Panc1 (cell line): ENCODE results near the gene LNX1. TPM values are rescaled to one million over a fixed set of nuclear protein-coding genes. Genes with fewer than 3 reads are reported as not detected.

Experiments used
- ATAC-seq: fragments of 200-7000 bp; cut with Tn5 transposase; 2 replicates; pipeline ENCODE4 v1.9.1; 2020; ENCODE audit warnings: mild to moderate bottlenecking, moderate library complexity
- BruUV-seq: library from RNA; stranded (reverse); fragments of 400-500 nt; replicated peaks from 2 replicates; lab custom pipeline; 2021; lab: Mats Ljungman, UMichigan
- CTCF ChIA-PET: fragments of 300-600 bp; sonication (Branson Sonifier 250); formaldehyde crosslinking; loops from one replicate; lab custom pipeline; 2022; ENCODE audit warnings: antibody characterized with exemption; lab: Charles Lee
- POLR2A ChIA-PET: fragments of 300-600 bp; sonication (Branson Sonifier 250); formaldehyde crosslinking; loops from one replicate; lab custom pipeline; 2022; ENCODE audit warnings: antibody characterized with exemption; lab: Charles Lee
- DNase-seq: peaks from one replicate; pipeline ENCODE4 v3.0.0-alpha.2; 2010; ENCODE audit warnings: low read depth, low spot score
- H3K27ac ChIP-seq: 2 replicates; pipeline ENCODE4 v1.5.1; 2011; ENCODE audit warnings: mild to moderate bottlenecking, low read length, inconsistent platforms
- H3K27me3 ChIP-seq: fragments of 200-500 bp; sonication (Bioruptor generic); 2 replicates; pipeline ENCODE4 v1.6.0; 2014; ENCODE audit warnings: low read length, inconsistent platforms; ENCODE audit not compliant: control insufficient read depth, insufficient read depth
- H3K36me3 ChIP-seq: fragments of 200-500 bp; sonication (Bioruptor generic); 2 replicates; pipeline ENCODE4 v1.5.1; 2014; ENCODE audit warnings: inconsistent platforms, mild to moderate bottlenecking, low read length, moderate library complexity; ENCODE audit not compliant: control insufficient read depth, insufficient read depth
- H3K4me1 ChIP-seq: 2 replicates; pipeline ENCODE4 v1.5.1; 2011; ENCODE audit warnings: inconsistent platforms, mild to moderate bottlenecking, low read length, moderate library complexity; ENCODE audit not compliant: control insufficient read depth, insufficient read depth
- H3K4me3 ChIP-seq, 2 experiments: 2 replicates each; pipeline ENCODE4 v1.5.1; 2011 to 2012; ENCODE audit warnings: low read depth in 2 of 2, low read length in 2 of 2, mild to moderate bottlenecking in 2 of 2, inconsistent platforms in 1 of 2, moderate library complexity in 1 of 2
- H3K9me3 ChIP-seq: fragments of 200-500 bp; sonication (Bioruptor generic); 2 replicates; pipeline ENCODE4 v1.5.1; 2014; ENCODE audit warnings: low read depth, mild to moderate bottlenecking, inconsistent platforms, low read length, moderate library complexity; ENCODE audit not compliant: control insufficient read depth, insufficient read depth
- POLR2AphosphoS5 ChIP-seq: IDR thresholded peaks from 2 replicates; pipeline ENCODE4 v1.6.1; 2012; ENCODE audit warnings: mild to moderate bottlenecking, low read depth, low read length, moderate library complexity
- SIN3A ChIP-seq: IDR thresholded peaks from 2 replicates; pipeline ENCODE4 v1.6.1; 2012; ENCODE audit warnings: low read depth, mild to moderate bottlenecking, low read length, moderate library complexity, borderline replicate concordance; ENCODE audit not compliant: insufficient read depth
- TCF7L2 ChIP-seq: IDR thresholded peaks from 2 replicates; pipeline ENCODE4 v1.6.1; 2011; ENCODE audit warnings: mild to moderate bottlenecking, low read depth, low read length, inconsistent platforms
- in situ Hi-C: cut with HindIII; loops from 2 replicates; pipeline ENCODE4 v1.10.0; 2016; ENCODE audit warnings: low sequenced_read_pairs, low pct_unique_long_range_greater_than_20kb
- intact Hi-C: fragments of 100-400 bp; cut with micrococcal nuclease; formaldehyde crosslinking; loops from one replicate; pipeline ENCODE4 v1.10.0; 2022; ENCODE audit not compliant: unreplicated experiment
- total RNA-seq: library from RNA; stranded (reverse); gene quantifications from one replicate; pipeline ENCODE4 v1.2.1, GENCODE V29; 2021; ENCODE audit not compliant: unreplicated experiment
- TF ChIP-seq, protein P1 (sequence below), 2 experiments: IDR thresholded peaks; 2 replicates each; pipeline ENCODE4 v1.6.1; 2011 to 2012; ENCODE audit warnings: low read depth in 2 of 2, control low read depth in 1 of 2, low read length in 1 of 2, mild to moderate bottlenecking in 1 of 2, moderate library complexity in 1 of 2; ENCODE audit not compliant: insufficient read depth in 1 of 2
- TF ChIP-seq, protein P2 (sequence below): fragments of 450-650 bp; IDR thresholded peaks from 2 replicates; pipeline ENCODE4 v1.5.1; 2017; ENCODE audit warnings: mild to moderate bottlenecking

LNX1 gene
- total RNA-seq, 1 experiment from 2014 or later: 0.18 TPM

- POLR2A ChIA-PET: no interaction called here
- DNase-seq (no peak), ATAC-seq (no peak)
- Histone ChIP-seq H3K9me3 (no peaks in the 10 kb centered on the region), H3K36me3 (no peaks in the 10 kb centered on the region), H3K27me3 (no peaks in the 10 kb centered on the region), H3K4me3 (no peak overlapping the region), H3K27ac (no peak overlapping the region), H3K4me1 (no peaks in the 10 kb centered on the region)
- intact Hi-C loops (no loop called here), in situ Hi-C loops (no loop called here)
- CTCF ChIA-PET: no interaction called here
- TF ChIP-seq TCF7L2 (no peak), POLR2AphosphoS5 (no peak), SIN3A (no peak)
- TF ChIP-seq, protein P1, sequence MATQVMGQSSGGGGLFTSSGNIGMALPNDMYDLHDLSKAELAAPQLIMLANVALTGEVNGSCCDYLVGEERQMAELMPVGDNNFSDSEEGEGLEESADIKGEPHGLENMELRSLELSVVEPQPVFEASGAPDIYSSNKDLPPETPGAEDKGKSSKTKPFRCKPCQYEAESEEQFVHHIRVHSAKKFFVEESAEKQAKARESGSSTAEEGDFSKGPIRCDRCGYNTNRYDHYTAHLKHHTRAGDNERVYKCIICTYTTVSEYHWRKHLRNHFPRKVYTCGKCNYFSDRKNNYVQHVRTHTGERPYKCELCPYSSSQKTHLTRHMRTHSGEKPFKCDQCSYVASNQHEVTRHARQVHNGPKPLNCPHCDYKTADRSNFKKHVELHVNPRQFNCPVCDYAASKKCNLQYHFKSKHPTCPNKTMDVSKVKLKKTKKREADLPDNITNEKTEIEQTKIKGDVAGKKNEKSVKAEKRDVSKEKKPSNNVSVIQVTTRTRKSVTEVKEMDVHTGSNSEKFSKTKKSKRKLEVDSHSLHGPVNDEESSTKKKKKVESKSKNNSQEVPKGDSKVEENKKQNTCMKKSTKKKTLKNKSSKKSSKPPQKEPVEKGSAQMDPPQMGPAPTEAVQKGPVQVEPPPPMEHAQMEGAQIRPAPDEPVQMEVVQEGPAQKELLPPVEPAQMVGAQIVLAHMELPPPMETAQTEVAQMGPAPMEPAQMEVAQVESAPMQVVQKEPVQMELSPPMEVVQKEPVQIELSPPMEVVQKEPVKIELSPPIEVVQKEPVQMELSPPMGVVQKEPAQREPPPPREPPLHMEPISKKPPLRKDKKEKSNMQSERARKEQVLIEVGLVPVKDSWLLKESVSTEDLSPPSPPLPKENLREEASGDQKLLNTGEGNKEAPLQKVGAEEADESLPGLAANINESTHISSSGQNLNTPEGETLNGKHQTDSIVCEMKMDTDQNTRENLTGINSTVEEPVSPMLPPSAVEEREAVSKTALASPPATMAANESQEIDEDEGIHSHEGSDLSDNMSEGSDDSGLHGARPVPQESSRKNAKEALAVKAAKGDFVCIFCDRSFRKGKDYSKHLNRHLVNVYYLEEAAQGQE (IDR thresholded peaks at IDR 0.05; ENCODE audit: insufficient read depth in 1 of 2, low read depth in 2 of 2, low read length in 1 of 2): no peak
- TF ChIP-seq, protein P2, sequence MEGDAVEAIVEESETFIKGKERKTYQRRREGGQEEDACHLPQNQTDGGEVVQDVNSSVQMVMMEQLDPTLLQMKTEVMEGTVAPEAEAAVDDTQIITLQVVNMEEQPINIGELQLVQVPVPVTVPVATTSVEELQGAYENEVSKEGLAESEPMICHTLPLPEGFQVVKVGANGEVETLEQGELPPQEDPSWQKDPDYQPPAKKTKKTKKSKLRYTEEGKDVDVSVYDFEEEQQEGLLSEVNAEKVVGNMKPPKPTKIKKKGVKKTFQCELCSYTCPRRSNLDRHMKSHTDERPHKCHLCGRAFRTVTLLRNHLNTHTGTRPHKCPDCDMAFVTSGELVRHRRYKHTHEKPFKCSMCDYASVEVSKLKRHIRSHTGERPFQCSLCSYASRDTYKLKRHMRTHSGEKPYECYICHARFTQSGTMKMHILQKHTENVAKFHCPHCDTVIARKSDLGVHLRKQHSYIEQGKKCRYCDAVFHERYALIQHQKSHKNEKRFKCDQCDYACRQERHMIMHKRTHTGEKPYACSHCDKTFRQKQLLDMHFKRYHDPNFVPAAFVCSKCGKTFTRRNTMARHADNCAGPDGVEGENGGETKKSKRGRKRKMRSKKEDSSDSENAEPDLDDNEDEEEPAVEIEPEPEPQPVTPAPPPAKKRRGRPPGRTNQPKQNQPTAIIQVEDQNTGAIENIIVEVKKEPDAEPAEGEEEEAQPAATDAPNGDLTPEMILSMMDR: no peak
- no TSS peak for BruUV-seq
Measured at GRCh38 chr4:53638919-53639318, 47.6 kb upstream of the LNX1 start.

GRCh38 chr4:53637348-53637747 is 46.1 kb upstream of the LNX1 start:
- ChIA-PET CTCF (no interaction called here), POLR2A (no interaction called here)
- H3K27ac ChIP-seq: no peak overlapping the region
- in situ Hi-C loops (no loop called here), intact Hi-C loops (no loop called here)
- H3K36me3 ChIP-seq: no peaks in the 10 kb centered on the region
- no peak for DNase-seq
- H3K27me3 ChIP-seq: no peaks in the 10 kb centered on the region
- BruUV-seq: no TSS peak
- H3K4me1 ChIP-seq: no peaks in the 10 kb centered on the region
- TF ChIP-seq TCF7L2: no peak
- TF ChIP-seq, protein P1 (IDR thresholded peaks at IDR 0.05; ENCODE audit: insufficient read depth in 1 of 2, low read depth in 2 of 2, low read length in 1 of 2): no peak
- TF ChIP-seq SIN3A: no peak
- TF ChIP-seq, protein P2: no peak
- TF ChIP-seq POLR2AphosphoS5: no peak
- H3K9me3 ChIP-seq: no peaks in the 10 kb centered on the region
- no peak overlapping the region for H3K4me3 ChIP-seq
- ATAC-seq: no peak
